ENCODE measurements around the gene SERPINA5.
"Not testable (repeated sequence)": the region's sequence is repeated elsewhere in the genome, so short reads cannot be mapped to it uniquely, and the experiment has no call there.

The SERPINA5 gene

DNA sequence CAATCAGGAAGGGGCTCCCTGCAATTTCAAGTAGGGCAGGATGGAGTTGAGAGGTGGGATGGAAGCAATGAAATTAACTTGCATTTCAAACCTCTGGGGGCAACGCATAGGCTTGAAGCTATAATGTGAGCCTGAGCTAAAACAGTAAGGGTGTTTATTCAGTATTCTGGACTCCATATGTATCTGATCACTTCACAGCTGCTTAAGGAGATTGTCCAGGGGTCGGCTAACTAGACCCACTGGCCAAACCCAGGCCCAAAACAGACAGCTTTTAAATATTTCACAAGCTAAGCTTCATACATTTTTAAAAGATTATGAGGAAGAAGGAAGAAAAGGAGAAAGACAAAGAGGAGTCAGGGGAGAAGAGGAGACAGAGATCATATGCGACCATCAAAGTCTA is 24.1 kb downstream of the SERPINA5 start:
- Histone ChIP-seq H3K27ac (ENCODE audit: low read length) (no peak overlapping the region), H3K9ac (ENCODE audit: low read length) (no peak overlapping the region)
- TF ChIP-seq, protein P1, sequence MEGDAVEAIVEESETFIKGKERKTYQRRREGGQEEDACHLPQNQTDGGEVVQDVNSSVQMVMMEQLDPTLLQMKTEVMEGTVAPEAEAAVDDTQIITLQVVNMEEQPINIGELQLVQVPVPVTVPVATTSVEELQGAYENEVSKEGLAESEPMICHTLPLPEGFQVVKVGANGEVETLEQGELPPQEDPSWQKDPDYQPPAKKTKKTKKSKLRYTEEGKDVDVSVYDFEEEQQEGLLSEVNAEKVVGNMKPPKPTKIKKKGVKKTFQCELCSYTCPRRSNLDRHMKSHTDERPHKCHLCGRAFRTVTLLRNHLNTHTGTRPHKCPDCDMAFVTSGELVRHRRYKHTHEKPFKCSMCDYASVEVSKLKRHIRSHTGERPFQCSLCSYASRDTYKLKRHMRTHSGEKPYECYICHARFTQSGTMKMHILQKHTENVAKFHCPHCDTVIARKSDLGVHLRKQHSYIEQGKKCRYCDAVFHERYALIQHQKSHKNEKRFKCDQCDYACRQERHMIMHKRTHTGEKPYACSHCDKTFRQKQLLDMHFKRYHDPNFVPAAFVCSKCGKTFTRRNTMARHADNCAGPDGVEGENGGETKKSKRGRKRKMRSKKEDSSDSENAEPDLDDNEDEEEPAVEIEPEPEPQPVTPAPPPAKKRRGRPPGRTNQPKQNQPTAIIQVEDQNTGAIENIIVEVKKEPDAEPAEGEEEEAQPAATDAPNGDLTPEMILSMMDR (IDR thresholded peaks at IDR 0.05; ENCODE audit: low read length): no peak
- TF ChIP-seq EZH2phosphoT487 (IDR thresholded peaks at IDR 0.05; ENCODE audit: low read length) (no peak), EZH2 (optimal IDR thresholded peaks at IDR 0.05; ENCODE audit: low read depth, low read length) (no peak)

DNA sequence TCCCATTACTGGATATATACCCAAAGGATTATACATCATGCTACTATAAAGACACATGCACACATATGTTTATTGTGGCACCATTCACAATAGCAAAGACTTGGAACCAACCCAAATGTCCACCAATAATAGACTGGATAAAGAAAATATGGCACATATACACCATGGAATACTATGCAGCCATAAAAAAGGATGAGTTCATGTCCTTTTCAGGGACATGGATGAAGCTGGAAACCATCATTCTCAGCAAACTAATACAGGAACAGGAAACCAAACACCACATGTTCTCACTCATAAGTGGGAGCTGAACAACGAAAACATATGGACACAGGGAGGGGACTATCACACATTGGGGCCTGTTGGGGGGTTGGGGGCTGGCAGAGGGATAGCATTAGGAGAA is 27.7 kb downstream of the SERPINA5 start:
- H3K9me3 ChIP-seq (replicated peaks; ENCODE audit: insufficient read depth, low read length); H3K36me3 ChIP-seq (replicated peaks; ENCODE audit: insufficient read depth, low read length); DNase-seq; H3K4me1 ChIP-seq (ENCODE audit: low read length); H3F3A ChIP-seq (ENCODE audit: insufficient read depth, low read length); H3K9ac ChIP-seq (ENCODE audit: low read length); H3K4me3 ChIP-seq (ENCODE audit: low read length); H3K27me3 ChIP-seq (replicated peaks; ENCODE audit: insufficient read depth, low read length); H3K79me2 ChIP-seq (ENCODE audit: low read length); H4K20me1 ChIP-seq (ENCODE audit: insufficient read depth, low read length); H3K9me2 ChIP-seq (replicated peaks; ENCODE audit: insufficient read depth, low read length); H2AFZ ChIP-seq (ENCODE audit: low read length); H3K27ac ChIP-seq (ENCODE audit: low read length); H3K4me2 ChIP-seq (ENCODE audit: low read depth, low read length): not testable (repeated sequence)

More for the DNA sequence above, 24.1 kb downstream of the SERPINA5 start:
- H2AFZ ChIP-seq (ENCODE audit: low read length): no peak overlapping the region
- H3K9me3 ChIP-seq (replicated peaks; ENCODE audit: insufficient read depth, low read length): no peaks in the 10 kb centered on the region
- no peaks in the 10 kb centered on the region for H3K36me3 ChIP-seq (replicated peaks; ENCODE audit: insufficient read depth, low read length)
- H3K27me3 ChIP-seq (replicated peaks; ENCODE audit: insufficient read depth, low read length): no peaks in the 10 kb centered on the region
- no peak for DNase-seq
- no peak overlapping the region for H3K4me3 ChIP-seq (ENCODE audit: low read length)
- H3K9me2 ChIP-seq (replicated peaks; ENCODE audit: insufficient read depth, low read length): no peaks in the 10 kb centered on the region
- H3F3A ChIP-seq (ENCODE audit: insufficient read depth, low read length): no peaks in the 10 kb centered on the region
- H3K4me2 ChIP-seq (ENCODE audit: low read depth, low read length): no peak overlapping the region
- no peaks in the 10 kb centered on the region for H3K4me1 ChIP-seq (ENCODE audit: low read length)
- no peaks in the 10 kb centered on the region for H4K20me1 ChIP-seq (ENCODE audit: insufficient read depth, low read length)
- H3K79me2 ChIP-seq (ENCODE audit: low read length): no peaks in the 10 kb centered on the region

DNA sequence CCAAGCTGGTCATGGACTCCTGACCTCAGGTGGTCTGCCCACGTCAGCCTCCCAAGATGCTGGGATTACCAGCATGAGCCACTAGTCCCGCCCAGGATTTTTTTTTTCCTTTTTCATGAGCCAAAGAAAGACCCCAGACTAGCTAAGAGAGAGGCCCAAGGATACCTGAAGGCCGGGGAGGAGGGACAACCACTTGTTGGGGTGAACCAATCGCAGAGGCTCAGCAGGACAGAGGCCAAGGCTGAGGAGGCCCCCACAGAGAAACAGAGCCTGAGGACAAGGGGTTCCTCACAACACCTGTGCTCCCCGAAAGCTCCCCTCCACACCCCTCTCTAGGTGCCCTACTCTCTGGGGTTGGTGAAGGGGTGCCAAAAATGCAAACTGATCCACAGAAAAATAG is 30.0 kb downstream of the SERPINA5 start:
- Histone ChIP-seq H3F3A (ENCODE audit: insufficient read depth, low read length) (no peaks in the 10 kb centered on the region), H3K27me3 (replicated peaks; ENCODE audit: insufficient read depth, low read length) (no peaks in the 10 kb centered on the region), H3K36me3 (replicated peaks; ENCODE audit: insufficient read depth, low read length) (no peaks in the 10 kb centered on the region), H3K9me3 (replicated peaks; ENCODE audit: insufficient read depth, low read length) (no peaks in the 10 kb centered on the region), H4K20me1 (ENCODE audit: insufficient read depth, low read length) (no peaks in the 10 kb centered on the region), H3K27ac (ENCODE audit: low read length) (no peak overlapping the region), H3K79me2 (ENCODE audit: low read length) (no peaks in the 10 kb centered on the region), H3K4me3 (ENCODE audit: low read length) (no peak overlapping the region), H3K9me2 (replicated peaks; ENCODE audit: insufficient read depth, low read length) (no peaks in the 10 kb centered on the region), H3K9ac (ENCODE audit: low read length) (no peak overlapping the region), H3K4me1 (ENCODE audit: low read length) (no peaks in the 10 kb centered on the region), H3K4me2 (ENCODE audit: low read depth, low read length) (no peak overlapping the region), H2AFZ (ENCODE audit: low read length) (no peak overlapping the region)
- DNase-seq: no peak
- TF ChIP-seq, protein P1 (IDR thresholded peaks at IDR 0.05; ENCODE audit: low read length): no peak
- no peak for TF ChIP-seq EZH2phosphoT487 (IDR thresholded peaks at IDR 0.05; ENCODE audit: low read length)
- no peak for TF ChIP-seq EZH2 (optimal IDR thresholded peaks at IDR 0.05; ENCODE audit: low read depth, low read length)

DNA sequence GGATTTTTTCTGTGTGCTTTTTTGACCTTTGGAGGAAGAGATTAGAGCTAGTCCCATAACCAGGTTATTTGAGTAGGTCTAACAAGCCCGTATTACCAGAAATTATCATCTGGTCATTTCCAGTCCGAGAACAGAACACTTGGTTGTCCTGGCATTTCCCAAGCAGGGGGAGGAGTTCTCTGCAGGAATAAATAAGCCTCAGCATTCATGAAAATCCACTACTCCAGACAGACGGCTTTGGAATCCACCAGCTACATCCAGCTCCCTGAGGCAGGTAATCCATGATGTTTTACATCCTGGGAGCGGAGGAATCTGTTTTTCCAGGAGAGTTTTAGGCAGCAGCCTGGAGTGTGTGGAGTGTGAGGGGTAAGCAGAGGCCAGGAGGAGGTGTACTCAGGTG is 30.9 kb downstream of the SERPINA5 start, which contains the start of gene SERPINA3:
SERPINA3 (plus strand) TSS at position 218 of the 400 bp plus-strand sequence. CDS start 2,051 bp downstream, outside the sequence.
- DNase-seq: no peak
- no peak within 1 kb of the TSS for H3K27ac ChIP-seq (ENCODE audit: low read length)
- no peaks in the 10 kb centered on the region for H3K4me1 ChIP-seq (ENCODE audit: low read length)
- no peaks in the 10 kb centered on the region for H3K9me3 ChIP-seq (replicated peaks; ENCODE audit: insufficient read depth, low read length)
- no peaks in the 10 kb centered on the region for H3K9me2 ChIP-seq (replicated peaks; ENCODE audit: insufficient read depth, low read length)
- H3K4me2 ChIP-seq (ENCODE audit: low read depth, low read length): no peak within 1 kb of the TSS
- no peak within 1 kb of the TSS for H3K9ac ChIP-seq (ENCODE audit: low read length)
- H3K79me2 ChIP-seq (ENCODE audit: low read length): no peaks in the 10 kb centered on the region
- TF ChIP-seq, protein P1 (IDR thresholded peaks at IDR 0.05; ENCODE audit: low read length): no peak
- TF ChIP-seq EZH2 (optimal IDR thresholded peaks at IDR 0.05; ENCODE audit: low read depth, low read length) (no peak), EZH2phosphoT487 (IDR thresholded peaks at IDR 0.05; ENCODE audit: low read length) (no peak)
- H3K36me3 ChIP-seq (replicated peaks; ENCODE audit: insufficient read depth, low read length): no peaks in the 10 kb centered on the region
- no peaks in the 10 kb centered on the region for H3F3A ChIP-seq (ENCODE audit: insufficient read depth, low read length)
- no peak within 1 kb of the TSS for H3K4me3 ChIP-seq (ENCODE audit: low read length)
- H4K20me1 ChIP-seq (ENCODE audit: insufficient read depth, low read length): no peaks in the 10 kb centered on the region
- no peaks in the 10 kb centered on the region for H3K27me3 ChIP-seq (replicated peaks; ENCODE audit: insufficient read depth, low read length)
- H2AFZ ChIP-seq (ENCODE audit: low read length): no peak within 1 kb of the TSS
